ENCODE measurements around the gene BCL10. TPM values are rescaled to one million over a fixed set of nuclear protein-coding genes. Genes with fewer than 3 reads are reported as not detected.

Gene BCL10
- total RNA-seq, 1 experiment from 2014 or later: 26.1 TPM

- Histone ChIP-seq H3K4me2 (ENCODE audit: insufficient read depth, insufficient read length, low read length) (no peak overlapping the region), H3K14ac (ENCODE audit: insufficient read depth, low read length) (no peak overlapping the region), H3K4ac (ENCODE audit: low read depth, low read length) (no peak overlapping the region), H4K5ac (ENCODE audit: insufficient read length, low read depth, low read length) (no peak overlapping the region), H3K23ac (ENCODE audit: insufficient read length, low read depth, low read length) (no peak overlapping the region), H3T11ph (ENCODE audit: low read length) (no peak overlapping the region), H3K27me3 (ENCODE audit: insufficient read depth, low read length) (no peaks in the 10 kb centered on the region), H3K4me1 (ENCODE audit: insufficient read depth, low read length) (peaks cover 20% of the 10 kb centered on the region), H3K27ac (ENCODE audit: insufficient read length, low read depth, low read length) (no peak overlapping the region), H3K23me2 (ENCODE audit: insufficient read length, low read depth, low read length, poor library complexity, severe bottlenecking) (no peaks in the 10 kb centered on the region), H4K8ac (replicated peaks; ENCODE audit: insufficient read length, low read depth, low read length) (no peak overlapping the region), H2BK12ac (ENCODE audit: insufficient read length, low read depth, low read length) (no peak overlapping the region), H2BK20ac (ENCODE audit: low read depth, low read length, poor library complexity, severe bottlenecking) (no peak overlapping the region), H2BK120ac (ENCODE audit: low read depth, low read length, poor library complexity, severe bottlenecking) (no peak overlapping the region), H4K91ac (ENCODE audit: insufficient read length, low read depth, low read length) (no peak overlapping the region), H3K79me1 (ENCODE audit: insufficient read depth, low read depth, low read length, poor library complexity, severe bottlenecking) (no peaks in the 10 kb centered on the region), H2BK15ac (ENCODE audit: low read depth, low read length) (no peak overlapping the region), H3K9me3 (ENCODE audit: control insufficient read depth, low read depth, low read length) (no peaks in the 10 kb centered on the region), H2AK5ac (ENCODE audit: insufficient read length, low read length) (no peak overlapping the region), H3K56ac (ENCODE audit: insufficient read length, low read depth, low read length) (no peak overlapping the region), H2AFZ (ENCODE audit: low read length) (no peak overlapping the region), H2BK5ac (ENCODE audit: insufficient read length, low read length) (no peak overlapping the region), H3K9ac (ENCODE audit: extremely low read depth, insufficient read length, low read length) (no peak overlapping the region), H4K20me1 (ENCODE audit: control insufficient read depth, insufficient read depth, insufficient read length) (no peaks in the 10 kb centered on the region), H3K79me2 (ENCODE audit: insufficient read depth, low read length) (no peaks in the 10 kb centered on the region), H3K18ac (ENCODE audit: insufficient read length, low read depth, low read length) (no peak overlapping the region)
- Mint-ChIP-seq H3K4me1 (peaks cover 41 to 53% of the 10 kb centered on the region in 2 experiments), H3K4me3 (no peak overlapping the region), H3K36me3 (ENCODE audit: insufficient read depth in 1 of 3, low read depth in 3 of 3) (peaks cover 0 to 2% (median 0%) of the 10 kb centered on the region in 3 experiments; a peak in 1 of 7 replicates), H3K27me3 (ENCODE audit: low read depth) (no peaks in the 10 kb centered on the region), H3K27ac (no peak overlapping the region), H3K9me3 (peaks cover 0 to 2% of the 10 kb centered on the region in 2 experiments; a peak in 1 of 5 replicates)
- no peak for TF ChIP-seq CTCF (conservative IDR thresholded peaks at IDR 0.05)
- DNase-seq: no peak
Measured at GRCh38 chr1:85325920-85326319, 49.5 kb upstream of the BCL10 start.

Data from H9 (cell line).